ENCODE data around the gene EN2. TPM values are rescaled to one million over a fixed set of nuclear protein-coding genes. Genes with fewer than 3 reads are reported as not detected.

Gene EN2
- total RNA-seq: 0.23 TPM

DNA sequence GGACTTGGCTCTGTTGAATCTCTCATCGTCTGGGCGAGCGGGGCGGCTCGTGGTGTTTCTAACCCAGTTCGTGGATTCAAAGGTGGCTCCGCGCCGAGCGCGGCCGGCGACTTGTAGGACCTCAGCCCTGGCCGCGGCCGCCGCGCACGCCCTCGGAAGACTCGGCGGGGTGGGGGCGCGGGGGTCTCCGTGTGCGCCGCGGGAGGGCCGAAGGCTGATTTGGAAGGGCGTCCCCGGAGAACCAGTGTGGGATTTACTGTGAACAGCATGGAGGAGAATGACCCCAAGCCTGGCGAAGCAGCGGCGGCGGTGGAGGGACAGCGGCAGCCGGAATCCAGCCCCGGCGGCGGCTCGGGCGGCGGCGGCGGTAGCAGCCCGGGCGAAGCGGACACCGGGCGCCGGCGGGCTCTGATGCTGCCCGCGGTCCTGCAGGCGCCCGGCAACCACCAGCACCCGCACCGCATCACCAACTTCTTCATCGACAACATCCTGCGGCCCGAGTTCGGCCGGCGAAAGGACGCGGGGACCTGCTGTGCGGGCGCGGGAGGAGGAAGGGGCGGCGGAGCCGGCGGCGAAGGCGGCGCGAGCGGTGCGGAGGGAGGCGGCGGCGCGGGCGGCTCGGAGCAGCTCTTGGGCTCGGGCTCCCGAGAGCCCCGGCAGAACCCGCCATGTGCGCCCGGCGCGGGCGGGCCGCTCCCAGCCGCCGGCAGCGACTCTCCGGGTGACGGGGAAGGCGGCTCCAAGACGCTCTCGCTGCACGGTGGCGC, at the start of gene EN2:
Gene EN2, plus strand, starts transcription at position 19 of the 767 bp plus-strand sequence. Its CDS starts 249 bp downstream, at position 268.

Other genes starting within 250 kb of the EN2 start
- gene INSIG1, start 160.3 kb upstream of the EN2 start, total RNA-seq: 75.0 TPM
- gene CNPY1, start 88.4 kb downstream of the EN2 start, total RNA-seq: 0.46 TPM
- 33.0 TPM for gene RBM33, start 186.5 kb downstream of the EN2 start, total RNA-seq

Measured in diencephalon (tissue), 1 donor.